ENCODE data around the gene AGPAT4. TPM values are rescaled to one million over a fixed set of nuclear protein-coding genes. Genes with fewer than 3 reads are reported as not detected.

Gene AGPAT4
- total and polyA plus RNA-seq, 2 of the 4 experiments (the other 2 are of a cell fraction), result 3.6 to 3.8 TPM

GRCh38 chr6:161222706-161223234, 51.1 kb downstream of the AGPAT4 start:
- Histone ChIP-seq H3K4me2 (ENCODE audit: low read depth, low read length) (no peak overlapping the region), H2BK20ac (ENCODE audit: low read depth, low read length) (no peak overlapping the region), H4K20me1 (ENCODE audit: insufficient read depth, low read length) (no peaks in the 10 kb centered on the region), H3K4ac (ENCODE audit: low read depth, low read length) (no peak overlapping the region), H4K8ac (ENCODE audit: low read depth in 2 of 2, low read length in 2 of 2) (no peak overlapping the region), H3K27ac (ENCODE audit: insufficient read depth, low read length) (no peak overlapping the region), H2BK5ac (ENCODE audit: low read depth, low read length, poor library complexity, severe bottlenecking) (no peak overlapping the region), H2AK9ac (replicated peaks; ENCODE audit: low read depth, low read length, poor library complexity) (no peak overlapping the region), H3K27me3 (ENCODE audit: control insufficient read depth, insufficient read depth, low read length) (no peaks in the 10 kb centered on the region), H3K4me1 (ENCODE audit: control insufficient read depth, insufficient read depth, low read length) (peaks cover 7% of the 10 kb centered on the region; the same call in 1 of the 2 replicates), H2AK5ac (ENCODE audit: low read depth, low read length) (no peak overlapping the region), H2AFZ (replicated peaks; ENCODE audit: low read length, poor library complexity) (no peak overlapping the region), H3K14ac (replicated peaks; ENCODE audit: low read depth, low read length) (no peak overlapping the region), H3K9ac (ENCODE audit: low read depth, low read length) (no peak overlapping the region), H3K9me1 (ENCODE audit: insufficient read depth, low read length) (peaks cover 2% of the 10 kb centered on the region; the same call in 1 of the 2 replicates), H3K36me3 (ENCODE audit: control insufficient read depth, insufficient read depth, low read length) (no peaks in the 10 kb centered on the region; the same call in 1 of the 2 replicates), H4K91ac (ENCODE audit: insufficient read depth, low read depth, low read length) (no peak overlapping the region), H3K23ac (ENCODE audit: low read depth, low read length) (no peak overlapping the region), H3K9me3 (ENCODE audit: control insufficient read depth, insufficient read depth, low read length) (no peaks in the 10 kb centered on the region), H3K56ac (ENCODE audit: extremely low read depth, insufficient read depth, low read length) (no peak overlapping the region), H4K5ac (ENCODE audit: low read depth, low read length) (no peak overlapping the region), H3K4me3 (ENCODE audit: insufficient read depth, low read depth, low read length) (no peak overlapping the region), H2BK15ac (ENCODE audit: low read depth, low read length) (no peak overlapping the region), H3K18ac (ENCODE audit: low read depth, low read length) (no peak overlapping the region), H2BK120ac (ENCODE audit: low read depth, low read length) (no peak overlapping the region), H3K79me1 (ENCODE audit: low read depth in 1 of 2, low read length in 2 of 2) (peaks cover 8 to 12% of the 10 kb centered on the region in 2 experiments; a peak in 3 of 4 replicates)
- ChIA-PET POLR2A (ENCODE audit: unreplicated experiment) (no interaction called here), CTCF (interaction anchor here (0.7 kb wide), 1 partner anchor 121 kb away, joined by 3 read pairs; no protein-coding TSS in a partner anchor)
- ATAC-seq (ENCODE audit: low read depth), result no peak
- dilution Hi-C loops (cut with HindIII; ENCODE audit: low sequenced_read_pairs, unreplicated experiment), result no loop called here
- DNase-seq, result no peak
- TF ChIP-seq POLR2A (IDR thresholded peaks at IDR 0.05; ENCODE audit: low read depth, low read length) (no peak), CEBPB (IDR thresholded peaks at IDR 0.05; ENCODE audit: low read depth, low read length) (no peak), RFX5 (IDR thresholded peaks at IDR 0.05; ENCODE audit: low read depth, low read length) (no peak), ELK1 (IDR thresholded peaks at IDR 0.05; ENCODE audit: borderline replicate concordance, low read depth, low read length) (no peak), SMC3 (IDR thresholded peaks at IDR 0.05; ENCODE audit: low read depth, low read length) (no peak), USF2 (IDR thresholded peaks at IDR 0.05; ENCODE audit: low read depth, low read length) (no peak), MAZ (IDR thresholded peaks at IDR 0.05; ENCODE audit: borderline replicate concordance, low read depth, low read length) (no peak), RCOR1 (IDR thresholded peaks at IDR 0.05; ENCODE audit: insufficient replicate concordance, low read length) (no peak), NFE2L2 (IDR thresholded peaks at IDR 0.05; ENCODE audit: low read depth, low read length) (no peak), MXI1 (IDR thresholded peaks at IDR 0.05; ENCODE audit: borderline replicate concordance, low read depth, low read length) (no peak), RAD21 (IDR thresholded peaks at IDR 0.05; ENCODE audit: low read length) (no peak), CHD1 (IDR thresholded peaks at IDR 0.05; ENCODE audit: low read depth, low read length) (no peak), MAFK (IDR thresholded peaks at IDR 0.05; ENCODE audit: low read depth, low read length) (no peak), BHLHE40 (IDR thresholded peaks at IDR 0.05; ENCODE audit: low read depth, low read length) (no peak), CTCF (conservative IDR thresholded peaks at IDR 0.05; ENCODE audit: low read depth, low read length) (no peak)
- 90% methylated on average over 3 of the region's 8 CpGs; no CpG with 5 or more reads in 1 of the 2 experiments for WGBS, 2 experiments (ENCODE audit: extremely low coverage in 2 of 2, insufficient read length in 1 of 2)
- intact Hi-C loops (cut with micrococcal nuclease), result no loop called here
- in situ Hi-C loops (cut with MboI; ENCODE audit: low sequenced_read_pairs), result no loop called here
- BruUV-seq (replicated peaks), result no TSS peak
